Measurements from ENCODE around the gene PYGL. TPM values are rescaled to one million over a fixed set of nuclear protein-coding genes. Genes with fewer than 3 reads are reported as not detected.

PYGL gene
- total and polyA plus RNA-seq, 10 of the 15 experiments (the other 5 are each of a cell fraction or from before 2014, with no cell fraction given) = 0.05 to 1.4 (median 0.79) TPM

DNA sequence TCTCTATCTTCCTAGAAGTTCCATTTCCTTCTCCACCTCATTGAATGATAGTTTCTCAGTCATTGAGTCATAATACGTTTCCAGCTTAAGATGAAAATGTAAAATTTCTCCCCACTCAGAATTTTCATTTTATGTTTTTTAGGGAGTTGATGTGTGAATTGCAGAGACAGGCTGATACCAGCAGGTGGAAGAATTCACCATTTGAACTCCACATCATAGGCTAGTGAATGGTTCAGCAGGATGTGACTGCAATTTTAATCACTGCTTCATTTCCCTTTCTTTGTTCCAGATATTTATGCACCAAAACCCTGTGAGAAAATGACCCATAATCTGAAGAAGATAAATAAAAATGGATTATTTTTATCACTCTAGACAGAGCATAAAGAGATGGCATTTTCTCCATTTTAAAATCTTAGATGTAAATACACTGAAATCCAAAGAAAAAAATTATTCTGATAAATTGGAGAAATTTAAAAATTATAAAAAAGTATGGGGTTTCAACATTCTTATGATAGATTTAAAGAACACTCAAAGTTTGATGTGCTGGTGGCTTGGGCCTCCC lies 10.6 kb upstream of the PYGL start:
- Histone ChIP-seq H3K9ac (ENCODE audit: control insufficient read depth, insufficient read depth, low read length) (no peak overlapping the region), H4K20me1 (ENCODE audit: control insufficient read depth, insufficient read depth) (no peaks in the 10 kb centered on the region), H3K9me3 (replicated peaks; ENCODE audit: control insufficient read depth, insufficient read depth, low read length) (no peaks in the 10 kb centered on the region), H3K4me1 (ENCODE audit: control insufficient read depth, insufficient read depth, low read length) (no peaks in the 10 kb centered on the region), H3K4me3 (no peak overlapping the region), H3K79me2 (ENCODE audit: control insufficient read depth, insufficient read depth, low read length) (no peaks in the 10 kb centered on the region), H3K27me3 (replicated peaks in 1 of 2; ENCODE audit: control insufficient read depth in 2 of 2, insufficient read depth in 2 of 2, low read length in 1 of 2) (no peaks in the 10 kb centered on the region), H3K27ac (ENCODE audit: control insufficient read depth, insufficient read depth) (no peak overlapping the region), H3K36me3 (ENCODE audit: control insufficient read depth in 2 of 2, insufficient read depth in 2 of 2, low read length in 1 of 2) (no peaks in the 10 kb centered on the region), H2AFZ (ENCODE audit: control insufficient read depth, low read depth, low read length) (no peak overlapping the region), H3K4me2 (ENCODE audit: control insufficient read depth, insufficient read depth) (no peak overlapping the region)
- in situ Hi-C loops (cut with MboI) = no loop called here
- ATAC-seq = peak; percentile 78
- ChIA-PET POLR2A (no interaction called here), CTCF (interaction anchor here (0.6 to 1.2 kb wide), 2 partner anchors 95 to 264 kb away, joined by 3 read pairs; no protein-coding TSS in a partner anchor), SMC1A (ENCODE audit: uncharacterized antibody, unreplicated experiment) (interaction anchor here (2.6 kb wide), 1 partner anchor 264 kb away, joined by 9 read pairs; no protein-coding TSS in a partner anchor), RAD21 (ENCODE audit: unreplicated experiment) (no interaction called here)
- TF ChIP-seq RAD21 (IDR thresholded peaks at IDR 0.05; ENCODE audit: insufficient read depth, low read depth, low read length) (peak; percentile 61), SMC3 (IDR thresholded peaks at IDR 0.05; ENCODE audit: borderline replicate concordance, low read length) (peak; percentile 63), DPF2 (IDR thresholded peaks at IDR 0.05) (no peak), SRF (IDR thresholded peaks at IDR 0.05; ENCODE audit: low read depth in 2 of 2, low read length in 2 of 2) (no peak)
- TF ChIP-seq, protein P1, sequence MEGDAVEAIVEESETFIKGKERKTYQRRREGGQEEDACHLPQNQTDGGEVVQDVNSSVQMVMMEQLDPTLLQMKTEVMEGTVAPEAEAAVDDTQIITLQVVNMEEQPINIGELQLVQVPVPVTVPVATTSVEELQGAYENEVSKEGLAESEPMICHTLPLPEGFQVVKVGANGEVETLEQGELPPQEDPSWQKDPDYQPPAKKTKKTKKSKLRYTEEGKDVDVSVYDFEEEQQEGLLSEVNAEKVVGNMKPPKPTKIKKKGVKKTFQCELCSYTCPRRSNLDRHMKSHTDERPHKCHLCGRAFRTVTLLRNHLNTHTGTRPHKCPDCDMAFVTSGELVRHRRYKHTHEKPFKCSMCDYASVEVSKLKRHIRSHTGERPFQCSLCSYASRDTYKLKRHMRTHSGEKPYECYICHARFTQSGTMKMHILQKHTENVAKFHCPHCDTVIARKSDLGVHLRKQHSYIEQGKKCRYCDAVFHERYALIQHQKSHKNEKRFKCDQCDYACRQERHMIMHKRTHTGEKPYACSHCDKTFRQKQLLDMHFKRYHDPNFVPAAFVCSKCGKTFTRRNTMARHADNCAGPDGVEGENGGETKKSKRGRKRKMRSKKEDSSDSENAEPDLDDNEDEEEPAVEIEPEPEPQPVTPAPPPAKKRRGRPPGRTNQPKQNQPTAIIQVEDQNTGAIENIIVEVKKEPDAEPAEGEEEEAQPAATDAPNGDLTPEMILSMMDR (IDR thresholded peaks at IDR 0.05 in 2 of 3, conservative IDR thresholded peaks at IDR 0.05 in 1 of 3; ENCODE audit: control insufficient read depth in 2 of 3, extremely low read depth in 1 of 3, insufficient read depth in 1 of 3, low read depth in 3 of 3, low read length in 3 of 3) = peak; percentile 49 to 56 (median 53); a peak in 5 of 6 replicates
- TF ChIP-seq, protein P2, sequence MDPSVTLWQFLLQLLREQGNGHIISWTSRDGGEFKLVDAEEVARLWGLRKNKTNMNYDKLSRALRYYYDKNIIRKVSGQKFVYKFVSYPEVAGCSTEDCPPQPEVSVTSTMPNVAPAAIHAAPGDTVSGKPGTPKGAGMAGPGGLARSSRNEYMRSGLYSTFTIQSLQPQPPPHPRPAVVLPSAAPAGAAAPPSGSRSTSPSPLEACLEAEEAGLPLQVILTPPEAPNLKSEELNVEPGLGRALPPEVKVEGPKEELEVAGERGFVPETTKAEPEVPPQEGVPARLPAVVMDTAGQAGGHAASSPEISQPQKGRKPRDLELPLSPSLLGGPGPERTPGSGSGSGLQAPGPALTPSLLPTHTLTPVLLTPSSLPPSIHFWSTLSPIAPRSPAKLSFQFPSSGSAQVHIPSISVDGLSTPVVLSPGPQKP (IDR thresholded peaks at IDR 0.05; ENCODE audit: low read depth, low read length) = no peak
- TF ChIP-seq, protein P3, sequence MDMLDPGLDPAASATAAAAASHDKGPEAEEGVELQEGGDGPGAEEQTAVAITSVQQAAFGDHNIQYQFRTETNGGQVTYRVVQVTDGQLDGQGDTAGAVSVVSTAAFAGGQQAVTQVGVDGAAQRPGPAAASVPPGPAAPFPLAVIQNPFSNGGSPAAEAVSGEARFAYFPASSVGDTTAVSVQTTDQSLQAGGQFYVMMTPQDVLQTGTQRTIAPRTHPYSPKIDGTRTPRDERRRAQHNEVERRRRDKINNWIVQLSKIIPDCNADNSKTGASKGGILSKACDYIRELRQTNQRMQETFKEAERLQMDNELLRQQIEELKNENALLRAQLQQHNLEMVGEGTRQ (IDR thresholded peaks at IDR 0.05; ENCODE audit: borderline replicate concordance, low read depth, low read length) = no peak
- 5% methylated on average over 1 of the region's 1 CpG for WGBS (ENCODE audit: insufficient coverage, insufficient replicate concordance, low lambda C conversion rate, missing lambda C conversion rate)
- FAIRE-seq = peak; percentile 71
- intact Hi-C loops (cut with micrococcal nuclease; ENCODE audit: unreplicated experiment) = loop anchor here (5.0 kb wide), 1 partner anchor 267 kb away; no protein-coding TSS in a partner anchor
- DNase-seq (ENCODE audit: low read depth, low spot score) = no peak
- BruUV-seq (replicated peaks) = no TSS peak
